SK-N-SH (cell line): ENCODE measurements around the gene ABI1. TPM values are rescaled to one million over a fixed set of nuclear protein-coding genes. Genes with fewer than 3 reads are reported as not detected.

Experiments
- CTCF ChIA-PET: fragments of 300-600, 350-600 bp; formaldehyde crosslinking; extraction: SDS; loops from one replicate; lab custom pipeline; 2021; lab: Yijun Ruan, JAX
- POLR2A ChIA-PET: fragments of 350-600 bp; sonication (Branson Sonifier 250); formaldehyde crosslinking; extraction: SDS; loops from one replicate; lab custom pipeline; 2020; ENCODE audit warnings: antibody characterized with exemption, inconsistent platforms; lab: Yijun Ruan, JAX
- DNase-seq: peaks from one replicate; pipeline ENCODE4 v3.0.0; 2012
- H2AFZ ChIP-seq: fragments of 200-600 bp; sonication (generic); 2 replicates; pipeline ENCODE4 v1.8.1; 2016; ENCODE audit warnings: antibody characterized with exemption, mild to moderate bottlenecking, low read depth
- H3F3A ChIP-seq: fragments of 200-600 bp; sonication (generic); replicated peaks from 2 replicates; pipeline ENCODE3; 2016; ENCODE audit warnings: antibody characterized with exemption, mild to moderate bottlenecking; ENCODE audit not compliant: insufficient read depth
- H3K27ac ChIP-seq, 2 experiments: fragments of 200-500 bp in 1 of 2; fragments of 200-600 bp in 1 of 2; sonication (Bioruptor generic) in 1 of 2; sonication (generic), shearing (Covaris generic) in 1 of 2; 2 replicates each; pipeline versions ENCODE4 v1.5.1 to v1.6.1; 2014 to 2016; ENCODE audit warnings: low read depth in 2 of 2, inconsistent platforms in 1 of 2, low read length in 1 of 2, mild to moderate bottlenecking in 1 of 2, mixed read lengths in 1 of 2
- H3K27me3 ChIP-seq: fragments of 200-600 bp; sonication (generic), shearing (Covaris generic); 2 replicates; pipeline ENCODE4 v1.6.1; 2016; ENCODE audit warnings: mixed run types; ENCODE audit not compliant: insufficient read depth
- H3K36me3 ChIP-seq, 2 experiments: fragments of 200-500 bp in 1 of 2; fragments of 200-600 bp in 1 of 2; sonication (Bioruptor generic) in 1 of 2; sonication (generic) in 1 of 2; replicated peaks in 1 of 2; 2 replicates each; pipeline versions ENCODE3 to v1.5.1; 2014 to 2016; ENCODE audit warnings: low read length in 1 of 2, mild to moderate bottlenecking in 1 of 2; ENCODE audit not compliant: insufficient read depth in 2 of 2, control insufficient read depth in 1 of 2
- H3K4me1 ChIP-seq, 2 experiments: fragments of 200-500 bp in 1 of 2; fragments of 200-600 bp in 1 of 2; sonication (Bioruptor generic) in 1 of 2; sonication (generic), shearing (Covaris generic) in 1 of 2; 2 replicates each; pipeline versions ENCODE4 v1.5.1 to v1.6.1; 2014 to 2016; ENCODE audit warnings: low read depth in 1 of 2, low read length in 1 of 2, mixed run types in 1 of 2; ENCODE audit not compliant: insufficient read depth in 2 of 2, control insufficient read depth in 1 of 2
- H3K4me2 ChIP-seq: fragments of 200-600 bp; sonication (generic), shearing (Covaris generic); 2 replicates; pipeline ENCODE4 v1.6.1; 2017; ENCODE audit warnings: mixed run types
- H3K4me3 ChIP-seq, 2 experiments: fragments of 200-500 bp in 1 of 2; fragments of 200-600 bp in 1 of 2; sonication (Bioruptor generic) in 1 of 2; sonication (generic), shearing (Covaris generic) in 1 of 2; 2 replicates each; pipeline versions ENCODE4 v1.5.1 to v1.8.1; 2014 to 2016; ENCODE audit warnings: low read depth in 2 of 2, inconsistent platforms in 1 of 2, low read length in 1 of 2, mild to moderate bottlenecking in 1 of 2, mixed read lengths in 1 of 2, moderate library complexity in 1 of 2
- H3K79me2 ChIP-seq: fragments of 200-600 bp; sonication (generic); 2 replicates; pipeline ENCODE4 v1.8.1; 2017; ENCODE audit warnings: mild to moderate bottlenecking; ENCODE audit not compliant: insufficient read depth
- H3K9ac ChIP-seq: fragments of 200-600 bp; sonication (generic); 2 replicates; pipeline ENCODE4 v1.6.1; 2017; ENCODE audit warnings: mixed run types
- H3K9me2 ChIP-seq: fragments of 200-600 bp; sonication (generic); 2 replicates; pipeline ENCODE4 v1.6.1; 2017; ENCODE audit warnings: mixed run types
- H3K9me3 ChIP-seq: fragments of 200-600 bp; sonication (generic); 2 replicates; pipeline ENCODE4 v1.6.1; 2017; ENCODE audit warnings: mixed run types, mild to moderate bottlenecking, moderate library complexity
- H4K20me1 ChIP-seq: fragments of 200-600 bp; sonication (generic); 2 replicates; pipeline ENCODE4 v1.6.1; 2017; ENCODE audit warnings: mild to moderate bottlenecking, mixed run types; ENCODE audit not compliant: insufficient read depth
- CHD2 ChIP-seq: fragments of 150-350 bp; IDR thresholded peaks from 2 replicates; pipeline ENCODE4 v1.6.1; 2018; ENCODE audit warnings: low read length; ENCODE audit not compliant: partially characterized antibody
- ELF1 ChIP-seq: IDR thresholded peaks from 2 replicates; pipeline ENCODE4 v1.4.0; 2012
- FOSL2 ChIP-seq: IDR thresholded peaks from 2 replicates; pipeline ENCODE4 v1.4.0; 2012; ENCODE audit warnings: low read depth, mild to moderate bottlenecking, moderate library complexity, borderline replicate concordance
- FOXJ3 ChIP-seq: sonication (generic); formaldehyde crosslinking; IDR thresholded peaks from 2 replicates; pipeline ENCODE4 v1.5.1; 2020; ENCODE audit warnings: mild to moderate bottlenecking, missing genetic modification reagents
- FOXM1 ChIP-seq: IDR thresholded peaks from 2 replicates; pipeline ENCODE4 v1.4.0; 2012; ENCODE audit warnings: low read depth, mild to moderate bottlenecking
- GATA2 ChIP-seq: sonication (generic); formaldehyde crosslinking; IDR thresholded peaks from 2 replicates; pipeline ENCODE4 v1.5.0; 2020; ENCODE audit warnings: mild to moderate bottlenecking, missing genetic modification reagents
- JUND ChIP-seq: IDR thresholded peaks from 2 replicates; pipeline ENCODE4 v1.4.0; 2012
- MEF2A ChIP-seq: IDR thresholded peaks from 2 replicates; pipeline ENCODE4 v1.4.0; 2012; ENCODE audit warnings: low read depth, borderline replicate concordance
- NFIC ChIP-seq: IDR thresholded peaks from 2 replicates; pipeline ENCODE4 v1.4.0; 2012; ENCODE audit warnings: borderline replicate concordance
- SMC3 ChIP-seq: IDR thresholded peaks from 2 replicates; pipeline ENCODE4 v1.6.1; 2012; ENCODE audit warnings: low read depth, low read length, improper control_type of control experiment
- TAF1 ChIP-seq: IDR thresholded peaks from 2 replicates; pipeline ENCODE4 v1.6.1; 2012; ENCODE audit warnings: low read depth, mild to moderate bottlenecking, low read length, moderate library complexity, borderline replicate concordance
- TCF12 ChIP-seq: IDR thresholded peaks from 2 replicates; pipeline ENCODE4 v1.4.0; 2012
- TEAD4 ChIP-seq: IDR thresholded peaks from 2 replicates; pipeline ENCODE4 v1.4.0; 2012; ENCODE audit warnings: mild to moderate bottlenecking, borderline replicate concordance; ENCODE audit not compliant: insufficient read depth
- YY1 ChIP-seq: IDR thresholded peaks from 2 replicates; pipeline ENCODE4 v1.4.0; 2012; ENCODE audit warnings: low read depth, mild to moderate bottlenecking
- WGBS: methylation state at CpG from one replicate; pipeline ENCODE4 v1.1.6; 2017; ENCODE audit warnings: low lambda C conversion rate; 5-methylcytosine and 5-hydroxymethylcytosine counted together
- polyA plus RNA-seq, 3 experiments: library from polyadenylated mRNA; depleted of rRNA; stranded (reverse); fragments of >200 nt; gene quantifications; 2 replicates each; pipeline ENCODE4 v1.2.3, GENCODE V29; 2012
- TF ChIP-seq, protein P1 (sequence below): IDR thresholded peaks from 2 replicates; pipeline ENCODE4; 2012
- TF ChIP-seq, protein P2 (sequence below): IDR thresholded peaks from 2 replicates; pipeline ENCODE4 v1.4.0; 2012; ENCODE audit warnings: low read depth

Gene ABI1
- polyA plus RNA-seq, 1 of the 3 experiments (the other 2 are of a cell fraction) = 36.7 TPM

DNA sequence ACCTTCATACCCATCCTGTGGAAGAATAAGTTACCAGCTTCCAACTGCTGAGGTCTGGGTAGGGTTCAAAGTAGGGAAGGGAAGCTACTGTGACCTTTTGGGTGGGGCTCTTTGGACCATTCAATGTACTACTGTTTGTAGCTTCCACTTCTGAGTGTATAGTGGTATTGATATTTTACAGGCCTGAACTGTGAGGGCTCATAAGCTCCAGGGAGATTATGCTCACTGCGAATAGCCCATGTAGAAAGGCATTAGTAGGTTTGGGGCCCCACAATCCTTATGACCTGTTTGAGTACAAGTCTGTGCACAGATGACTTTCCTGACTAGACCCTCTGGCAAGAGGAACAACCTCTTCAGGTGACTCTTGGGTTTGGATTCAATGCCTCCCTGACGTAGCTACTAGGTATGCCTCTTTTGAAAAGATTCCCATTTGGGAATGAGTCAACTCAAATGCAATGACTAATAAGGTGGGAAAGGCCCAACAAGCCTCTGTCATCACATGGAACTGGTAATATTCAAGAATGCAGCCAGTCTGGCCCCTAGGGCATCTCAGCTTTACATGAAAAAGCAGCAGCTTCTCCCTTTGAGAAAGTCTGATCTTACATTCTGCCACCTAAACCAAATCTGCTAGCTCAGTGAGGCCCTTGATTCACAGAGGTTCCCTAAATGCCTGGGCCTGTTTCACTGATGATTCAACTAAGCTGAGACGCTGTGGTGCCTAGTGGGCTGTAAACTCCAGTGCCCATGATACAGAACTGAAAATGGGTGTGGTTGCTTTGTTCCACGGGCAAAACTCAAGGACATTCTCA, 79.8 kb downstream of the ABI1 start:
- Histone ChIP-seq H4K20me1 (peaks cover 19% of the 10 kb centered on the region), H3F3A (peaks cover 8% of the 10 kb centered on the region), H3K27ac (peak overlapping the region in 1 of 2 experiments; percentile 77; a peak in 2 of 4 replicates), H3K4me1 (peaks cover 0 to 15% of the 10 kb centered on the region in 2 experiments; a peak in 1 of 4 replicates), H3K27me3 (no peaks in the 10 kb centered on the region)
- DNase-seq = no peak
- 20% methylated on average over 3 of the region's 4 CpGs for WGBS
- TF ChIP-seq SMC3 = no peak
- no peak for TF ChIP-seq CHD2
- TF ChIP-seq NFIC = no peak
- peak; percentile 79 for TF ChIP-seq FOSL2
- no peak for TF ChIP-seq ELF1
- TF ChIP-seq TEAD4 = no peak
- TF ChIP-seq, protein P1, sequence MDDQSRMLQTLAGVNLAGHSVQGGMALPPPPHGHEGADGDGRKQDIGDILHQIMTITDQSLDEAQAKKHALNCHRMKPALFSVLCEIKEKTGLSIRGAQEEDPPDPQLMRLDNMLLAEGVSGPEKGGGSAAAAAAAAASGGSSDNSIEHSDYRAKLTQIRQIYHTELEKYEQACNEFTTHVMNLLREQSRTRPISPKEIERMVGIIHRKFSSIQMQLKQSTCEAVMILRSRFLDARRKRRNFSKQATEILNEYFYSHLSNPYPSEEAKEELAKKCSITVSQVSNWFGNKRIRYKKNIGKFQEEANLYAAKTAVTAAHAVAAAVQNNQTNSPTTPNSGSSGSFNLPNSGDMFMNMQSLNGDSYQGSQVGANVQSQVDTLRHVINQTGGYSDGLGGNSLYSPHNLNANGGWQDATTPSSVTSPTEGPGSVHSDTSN = no peak
- TF ChIP-seq FOXJ3 (CRISPR knock-in tag) = no peak
- TF ChIP-seq, protein P2, sequence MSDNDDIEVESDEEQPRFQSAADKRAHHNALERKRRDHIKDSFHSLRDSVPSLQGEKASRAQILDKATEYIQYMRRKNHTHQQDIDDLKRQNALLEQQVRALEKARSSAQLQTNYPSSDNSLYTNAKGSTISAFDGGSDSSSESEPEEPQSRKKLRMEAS = no peak; the same call in 1 of the 2 replicates
- peak; percentile 37 for TF ChIP-seq JUND
- no peak for TF ChIP-seq FOXM1
- 0 out of 2 replicates have a peak, but pooled peaks have one; percentile 18 for TF ChIP-seq TAF1
- TF ChIP-seq TCF12 = peak; percentile 47; the same call in 1 of the 2 replicates
- no peak for TF ChIP-seq MEF2A
- TF ChIP-seq, all 33 proteins: peak for 4
- Histone ChIP-seq H3K9ac (peak overlapping the region; percentile 43; the same call in 1 of the 2 replicates), H3K79me2 (peaks cover 77% of the 10 kb centered on the region), H3K9me3 (no peaks in the 10 kb centered on the region), H2AFZ (no peak overlapping the region), H3K4me3 (peak overlapping the region in 1 of 2 experiments; percentile 16; a peak in 1 of 4 replicates), H3K9me2 (no peaks in the 10 kb centered on the region), H3K4me2 (peak overlapping the region; percentile 41), H3K36me3 (no peaks in the 10 kb centered on the region)
- ChIA-PET CTCF (interaction anchor here (1.0 to 1.4 kb wide), 3 partner anchors 55 to 95 kb away, joined by 3 to 9 read pairs (median 4); no protein-coding TSS in a partner anchor), POLR2A (no interaction called here)

DNA sequence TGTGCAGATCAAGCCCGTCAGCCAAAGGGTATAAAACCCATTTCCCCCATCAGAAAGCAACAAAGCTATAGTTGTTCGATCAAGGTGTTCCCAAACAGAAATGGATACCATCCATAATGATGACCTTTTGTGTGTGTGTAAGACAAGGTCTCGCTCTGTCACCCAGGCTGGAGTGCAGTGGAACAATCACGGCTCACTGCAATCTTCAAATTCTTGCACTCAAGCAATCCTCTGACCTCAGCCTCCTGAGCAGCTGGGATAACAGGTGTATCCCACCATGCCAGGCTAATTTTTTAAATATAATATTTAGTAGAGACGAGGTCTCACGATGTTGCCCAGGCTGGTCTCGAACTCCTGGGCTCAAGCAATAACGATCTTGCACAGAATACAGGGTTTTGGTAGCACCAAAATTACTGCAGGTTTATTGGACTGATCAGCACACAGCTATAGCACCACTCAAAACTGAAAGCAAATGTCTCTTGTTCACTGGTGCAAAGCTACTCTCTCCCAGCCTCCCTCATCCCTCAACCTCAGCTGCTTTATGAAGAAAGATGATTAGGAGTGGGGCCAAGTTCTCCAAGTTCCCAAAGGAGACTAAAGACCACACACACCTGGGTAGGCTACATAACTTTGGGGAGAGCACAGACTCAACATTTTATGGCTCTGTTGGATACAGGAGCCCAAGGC, 80.5 kb downstream of the ABI1 start:
- WGBS = 88% methylated on average over 8 of the region's 8 CpGs
- Histone ChIP-seq H3K9me3 (no peaks in the 10 kb centered on the region), H3K79me2 (peaks cover 85% of the 10 kb centered on the region)

More for the DNA sequence above, 80.5 kb downstream of the ABI1 start:
- Histone ChIP-seq H3K4me2 (0 out of 2 replicates have a peak overlapping the region, but pooled peaks have one; percentile 41), H4K20me1 (peaks cover 23% of the 10 kb centered on the region), H3K27me3 (no peaks in the 10 kb centered on the region), H3K4me1 (peaks cover 0 to 15% of the 10 kb centered on the region in 2 experiments; a peak in 1 of 4 replicates), H3F3A (peaks cover 8% of the 10 kb centered on the region), H3K9ac (no peak overlapping the region), H2AFZ (no peak overlapping the region), H3K4me3 (no peak overlapping the region), H3K27ac (peak overlapping the region in 1 of 2 experiments; percentile 77; a peak in 2 of 4 replicates), H3K9me2 (no peaks in the 10 kb centered on the region), H3K36me3 (no peaks in the 10 kb centered on the region)
- DNase-seq = no peak
- TF ChIP-seq YY1 (no peak), GATA2 (CRISPR knock-in tag) (no peak)
- ChIA-PET CTCF (interaction anchor here (1.3 to 1.4 kb wide), 2 partner anchors 54 to 81 kb away, joined by 4 to 9 read pairs; no protein-coding TSS in a partner anchor), POLR2A (no interaction called here)
